ENCODE measurements around the gene FMN1. TPM values are rescaled to one million over a fixed set of nuclear protein-coding genes. Genes with fewer than 3 reads are reported as not detected.

The FMN1 gene
- total RNA-seq, 3 donors from 2014 or later, result 0.14 to 0.66 (median 0.48) TPM

GRCh38 chr15:33112541-33113105, 81.9 kb downstream of the FMN1 start:
- Mint-ChIP-seq H3K36me3 (ENCODE audit: insufficient read depth) (no peaks in the 10 kb centered on the region), H3K27me3 (ENCODE audit: low read depth) (peaks cover 2% of the 10 kb centered on the region), H3K4me1 (ENCODE audit: low read depth) (no peaks in the 10 kb centered on the region), H3K9me3 (no peaks in the 10 kb centered on the region), H3K4me3 (no peak overlapping the region)
- no peak for DNase-seq
- no peak for ATAC-seq

GRCh38 chr15:33111041-33111451, 83.5 kb downstream of the FMN1 start:
- Mint-ChIP-seq H3K27me3 (ENCODE audit: low read depth) (peaks cover 4% of the 10 kb centered on the region), H3K4me3 (no peak overlapping the region), H3K36me3 (ENCODE audit: insufficient read depth) (no peaks in the 10 kb centered on the region), H3K9me3 (no peaks in the 10 kb centered on the region), H3K4me1 (ENCODE audit: low read depth) (no peaks in the 10 kb centered on the region)
- no peak for DNase-seq
- ATAC-seq, result no peak

GRCh38 chr15:33109345-33109744, 85.2 kb downstream of the FMN1 start:
- DNase-seq, result no peak
- H3K36me3 Mint-ChIP-seq (ENCODE audit: insufficient read depth), result no peaks in the 10 kb centered on the region
- peaks cover 5% of the 10 kb centered on the region for H3K27me3 Mint-ChIP-seq (ENCODE audit: low read depth)
- no peak overlapping the region for H3K4me3 Mint-ChIP-seq
- peaks cover 8% of the 10 kb centered on the region for H3K4me1 Mint-ChIP-seq (ENCODE audit: low read depth)
- H3K9me3 Mint-ChIP-seq, result no peaks in the 10 kb centered on the region
- no peak for ATAC-seq

- no peak for DNase-seq
- H3K4me1 Mint-ChIP-seq (ENCODE audit: low read depth), result peaks cover 13% of the 10 kb centered on the region
- H3K9me3 Mint-ChIP-seq, result no peaks in the 10 kb centered on the region
- H3K36me3 Mint-ChIP-seq (ENCODE audit: insufficient read depth), result no peaks in the 10 kb centered on the region
- no peak overlapping the region for H3K4me3 Mint-ChIP-seq
- ATAC-seq, result no peak
- H3K27me3 Mint-ChIP-seq (ENCODE audit: low read depth), result peaks cover 5% of the 10 kb centered on the region
Observed at GRCh38 chr15:33108518-33108917, 86.0 kb downstream of the FMN1 start.

GRCh38 chr15:33107950-33108349, 86.6 kb downstream of the FMN1 start:
- no peak for ATAC-seq
- no peaks in the 10 kb centered on the region for H3K36me3 Mint-ChIP-seq (ENCODE audit: insufficient read depth)
- H3K9me3 Mint-ChIP-seq, result no peaks in the 10 kb centered on the region

GRCh38 chr15:33104212-33104611, 90.3 kb downstream of the FMN1 start:
- ATAC-seq (peak; percentile 99), DNase-seq (peak; percentile 7)
- H3K9me3 Mint-ChIP-seq, result no peaks in the 10 kb centered on the region
- H3K36me3 Mint-ChIP-seq (ENCODE audit: insufficient read depth), result no peaks in the 10 kb centered on the region
- peaks cover 5% of the 10 kb centered on the region for H3K27me3 Mint-ChIP-seq (ENCODE audit: low read depth)
- no peak overlapping the region for H3K4me3 Mint-ChIP-seq
- H3K4me1 Mint-ChIP-seq (ENCODE audit: low read depth), result peaks cover 13% of the 10 kb centered on the region

More at GRCh38 chr15:33107950-33108349, 86.6 kb downstream of the FMN1 start:
- DNase-seq, result no peak
- Mint-ChIP-seq H3K4me3 (no peak overlapping the region), H3K27me3 (ENCODE audit: low read depth) (peaks cover 5% of the 10 kb centered on the region), H3K4me1 (ENCODE audit: low read depth) (peaks cover 13% of the 10 kb centered on the region)

- Mint-ChIP-seq H3K36me3 (ENCODE audit: insufficient read depth) (no peaks in the 10 kb centered on the region), H3K27me3 (ENCODE audit: low read depth) (peaks cover 2% of the 10 kb centered on the region), H3K9me3 (no peaks in the 10 kb centered on the region), H3K4me1 (ENCODE audit: low read depth) (peaks cover 13% of the 10 kb centered on the region), H3K4me3 (no peak overlapping the region)
- ATAC-seq, result no peak
- no peak for DNase-seq
Observed at GRCh38 chr15:33101036-33101435, 93.5 kb downstream of the FMN1 start.

- no peaks in the 10 kb centered on the region for H3K36me3 Mint-ChIP-seq (ENCODE audit: insufficient read depth)
- peaks cover under 1% of the 10 kb centered on the region for H3K27me3 Mint-ChIP-seq (ENCODE audit: low read depth)
- peaks cover 11% of the 10 kb centered on the region for H3K4me1 Mint-ChIP-seq (ENCODE audit: low read depth)
- no peaks in the 10 kb centered on the region for H3K9me3 Mint-ChIP-seq
- ATAC-seq (no peak), DNase-seq (no peak)
- H3K4me3 Mint-ChIP-seq, result no peak overlapping the region
Observed at GRCh38 chr15:33100314-33100713, 94.2 kb downstream of the FMN1 start.

- no peaks in the 10 kb centered on the region for H3K36me3 Mint-ChIP-seq (ENCODE audit: insufficient read depth)
- no peak overlapping the region for H3K4me3 Mint-ChIP-seq
- H3K4me1 Mint-ChIP-seq (ENCODE audit: low read depth), result peaks cover 7% of the 10 kb centered on the region
- H3K9me3 Mint-ChIP-seq, result no peaks in the 10 kb centered on the region
- no peak for ATAC-seq
- DNase-seq, result no peak
- no peaks in the 10 kb centered on the region for H3K27me3 Mint-ChIP-seq (ENCODE audit: low read depth)
Observed at GRCh38 chr15:33099739-33100138, 94.8 kb downstream of the FMN1 start.

- Mint-ChIP-seq H3K9me3 (no peaks in the 10 kb centered on the region), H3K36me3 (ENCODE audit: insufficient read depth) (no peaks in the 10 kb centered on the region), H3K27me3 (ENCODE audit: low read depth) (no peaks in the 10 kb centered on the region), H3K4me3 (no peak overlapping the region), H3K4me1 (ENCODE audit: low read depth) (peaks cover 4% of the 10 kb centered on the region)
- DNase-seq (no peak), ATAC-seq (no peak)
Observed at GRCh38 chr15:33099213-33099612, 95.3 kb downstream of the FMN1 start.

- H3K27me3 Mint-ChIP-seq (ENCODE audit: low read depth), result no peaks in the 10 kb centered on the region
- no peak overlapping the region for H3K4me3 Mint-ChIP-seq
- no peaks in the 10 kb centered on the region for H3K36me3 Mint-ChIP-seq (ENCODE audit: insufficient read depth)
- H3K9me3 Mint-ChIP-seq, result no peaks in the 10 kb centered on the region
- DNase-seq, result no peak
- ATAC-seq, result no peak
- H3K4me1 Mint-ChIP-seq (ENCODE audit: low read depth), result no peaks in the 10 kb centered on the region
Observed at GRCh38 chr15:33098094-33099058, 96.1 kb downstream of the FMN1 start.

GRCh38 chr15:33096134-33096533, 98.4 kb downstream of the FMN1 start:
- DNase-seq (no peak), ATAC-seq (no peak)
- H3K27me3 Mint-ChIP-seq (ENCODE audit: low read depth), result no peaks in the 10 kb centered on the region
- H3K36me3 Mint-ChIP-seq (ENCODE audit: insufficient read depth), result no peaks in the 10 kb centered on the region
- no peak overlapping the region for H3K4me3 Mint-ChIP-seq
- H3K9me3 Mint-ChIP-seq, result no peaks in the 10 kb centered on the region
- peaks cover 11% of the 10 kb centered on the region for H3K4me1 Mint-ChIP-seq (ENCODE audit: low read depth)

GRCh38 chr15:33095641-33096040, 98.9 kb downstream of the FMN1 start:
- Mint-ChIP-seq H3K4me1 (ENCODE audit: low read depth) (peaks cover 12% of the 10 kb centered on the region), H3K27me3 (ENCODE audit: low read depth) (no peaks in the 10 kb centered on the region)

GRCh38 chr15:33094336-33094735, 100.2 kb downstream of the FMN1 start:
- no peak for ATAC-seq
- Mint-ChIP-seq H3K9me3 (no peaks in the 10 kb centered on the region), H3K27me3 (ENCODE audit: low read depth) (no peaks in the 10 kb centered on the region), H3K4me3 (no peak overlapping the region), H3K36me3 (ENCODE audit: insufficient read depth) (no peaks in the 10 kb centered on the region), H3K4me1 (ENCODE audit: low read depth) (peaks cover 14% of the 10 kb centered on the region)
- DNase-seq, result no peak

More at GRCh38 chr15:33095641-33096040, 98.9 kb downstream of the FMN1 start:
- no peak for DNase-seq
- H3K4me3 Mint-ChIP-seq, result no peak overlapping the region
- no peaks in the 10 kb centered on the region for H3K9me3 Mint-ChIP-seq
- H3K36me3 Mint-ChIP-seq (ENCODE audit: insufficient read depth), result no peaks in the 10 kb centered on the region
- no peak for ATAC-seq

GRCh38 chr15:33093222-33093621, 101.3 kb downstream of the FMN1 start:
- H3K9me3 Mint-ChIP-seq, result no peaks in the 10 kb centered on the region
- H3K27me3 Mint-ChIP-seq (ENCODE audit: low read depth), result no peaks in the 10 kb centered on the region
- no peak overlapping the region for H3K4me3 Mint-ChIP-seq
- no peak for ATAC-seq
- H3K4me1 Mint-ChIP-seq (ENCODE audit: low read depth), result peaks cover 14% of the 10 kb centered on the region
- no peaks in the 10 kb centered on the region for H3K36me3 Mint-ChIP-seq (ENCODE audit: insufficient read depth)
- DNase-seq, result no peak
